Activated CD4-positive, CD25-positive, alpha-beta regulatory T cell treated with anti-CD3 and anti-CD28 coated beads, Interleukin-2, amount 50 U/mL, for 24 hours (primary cell): ENCODE measurements around the gene RRH.
"Not testable (repeated sequence)": the region's sequence is repeated elsewhere in the genome, so short reads cannot be mapped to it uniquely, and the experiment has no call there.

Source experiments
- ATAC-seq, 2 donors: fragments of 150-1000 bp; cut with Tn5 transposase; one replicate each; pipeline ENCODE4 v1.10.0; 2021; ENCODE audit warnings: mild to moderate bottlenecking in 1 of 2, moderate library complexity in 1 of 2

The RRH gene

DNA sequence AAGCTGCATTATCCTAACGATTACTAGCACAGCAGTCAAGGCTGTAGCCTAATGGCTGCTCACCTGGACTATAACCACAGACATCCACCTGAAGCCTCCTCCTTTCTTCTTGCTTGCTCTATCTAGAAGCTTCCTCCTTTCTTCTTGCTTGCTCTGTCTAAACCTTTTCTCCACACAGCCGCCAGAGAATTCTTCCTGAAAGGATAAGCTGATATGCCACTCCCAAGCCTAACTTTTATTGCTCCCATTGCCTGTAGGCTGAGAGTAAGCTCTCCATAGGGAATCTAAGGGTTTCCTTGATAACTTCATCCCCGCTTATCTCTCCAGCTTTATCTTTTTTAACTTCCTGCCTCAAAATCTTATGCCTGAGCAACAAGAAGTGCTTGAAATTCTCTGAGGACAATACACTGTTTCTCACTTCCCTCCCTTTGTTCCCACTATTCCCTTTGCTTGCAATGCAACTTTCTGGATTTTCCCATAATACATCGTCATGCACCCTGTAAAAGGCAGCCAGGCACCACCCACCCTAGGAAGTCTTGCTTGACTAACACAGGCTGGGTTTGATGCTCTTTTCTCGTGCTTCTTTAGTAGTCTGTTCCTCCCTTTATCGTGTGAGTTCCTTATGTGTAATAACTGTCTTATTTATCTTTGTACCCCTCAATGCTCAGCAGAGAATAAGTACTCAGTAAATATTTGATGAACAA lies 18.8 kb downstream of the RRH start:
- ATAC-seq, result no peak

DNA sequence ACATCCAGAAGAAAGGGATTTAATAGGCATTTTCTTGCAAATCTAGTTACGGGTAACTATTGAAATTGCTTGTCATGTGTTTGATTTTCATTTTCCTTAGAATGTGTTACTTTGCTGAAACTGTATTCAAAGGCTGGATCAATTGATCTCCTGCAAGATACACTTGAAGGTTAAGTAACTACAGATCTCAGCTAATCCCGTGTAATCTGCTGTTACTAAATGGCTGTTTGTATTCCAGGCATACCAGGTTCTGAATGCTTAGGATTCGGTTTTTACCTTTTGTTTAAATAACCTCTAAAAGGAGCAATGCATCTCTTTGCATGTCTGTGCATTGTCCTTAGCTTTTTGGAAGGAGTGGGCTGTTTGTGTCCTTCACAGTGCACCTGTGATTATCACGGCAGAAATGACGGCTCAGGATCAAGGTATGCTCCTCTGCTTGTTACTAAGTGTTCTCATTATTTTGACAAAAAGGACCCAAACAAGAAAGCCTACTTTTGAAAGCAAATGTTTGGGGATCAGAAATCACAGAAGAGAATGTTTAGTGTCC lies 20.2 kb downstream of the RRH start, which contains the start of gene LRIT3:
Gene LRIT3, plus strand, starts transcription at position 212 of the 547 bp plus-strand sequence. Its CDS starts 95 bp downstream, at position 307.
- ATAC-seq, result no peak

DNA sequence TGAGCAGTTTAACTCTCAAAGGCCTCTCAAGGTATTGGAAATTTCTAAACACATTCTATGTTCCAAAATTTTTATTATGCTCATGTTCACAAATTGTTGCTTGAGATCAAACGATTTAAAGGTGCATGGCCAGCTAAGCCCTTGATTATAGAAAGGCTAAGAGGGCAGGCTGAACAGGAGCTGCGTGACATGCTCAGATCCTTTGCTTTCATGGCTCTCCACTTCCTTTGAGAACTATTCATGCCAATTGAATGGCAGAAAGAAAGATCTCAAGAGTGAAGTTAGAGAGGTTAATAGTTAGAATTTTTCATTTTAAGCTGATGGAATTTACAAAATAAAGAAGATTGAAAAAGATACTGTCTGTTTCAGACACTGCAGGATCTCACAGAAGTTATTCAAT lies 20.7 kb downstream of the RRH start:
- no peak for ATAC-seq

DNA sequence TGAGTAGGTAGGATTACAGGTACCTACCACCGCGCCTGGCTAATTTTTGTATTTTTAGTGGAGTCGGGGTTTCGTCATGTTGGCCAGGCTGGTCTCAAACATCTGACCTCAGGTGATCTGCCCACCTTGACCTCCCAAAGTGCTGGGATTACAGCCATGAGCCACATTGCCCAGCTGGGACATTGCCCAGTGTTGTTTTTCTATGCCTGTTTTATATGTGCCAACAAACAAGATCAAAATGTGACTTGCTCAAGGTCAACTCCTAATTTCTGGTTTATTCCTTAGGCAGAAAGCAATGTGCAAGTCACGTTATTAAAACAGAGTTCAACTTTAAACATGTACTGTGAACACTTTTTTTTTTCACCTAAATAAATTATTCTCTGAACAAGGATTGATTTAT lies 22.8 kb downstream of the RRH start:
- no peak for ATAC-seq

DNA sequence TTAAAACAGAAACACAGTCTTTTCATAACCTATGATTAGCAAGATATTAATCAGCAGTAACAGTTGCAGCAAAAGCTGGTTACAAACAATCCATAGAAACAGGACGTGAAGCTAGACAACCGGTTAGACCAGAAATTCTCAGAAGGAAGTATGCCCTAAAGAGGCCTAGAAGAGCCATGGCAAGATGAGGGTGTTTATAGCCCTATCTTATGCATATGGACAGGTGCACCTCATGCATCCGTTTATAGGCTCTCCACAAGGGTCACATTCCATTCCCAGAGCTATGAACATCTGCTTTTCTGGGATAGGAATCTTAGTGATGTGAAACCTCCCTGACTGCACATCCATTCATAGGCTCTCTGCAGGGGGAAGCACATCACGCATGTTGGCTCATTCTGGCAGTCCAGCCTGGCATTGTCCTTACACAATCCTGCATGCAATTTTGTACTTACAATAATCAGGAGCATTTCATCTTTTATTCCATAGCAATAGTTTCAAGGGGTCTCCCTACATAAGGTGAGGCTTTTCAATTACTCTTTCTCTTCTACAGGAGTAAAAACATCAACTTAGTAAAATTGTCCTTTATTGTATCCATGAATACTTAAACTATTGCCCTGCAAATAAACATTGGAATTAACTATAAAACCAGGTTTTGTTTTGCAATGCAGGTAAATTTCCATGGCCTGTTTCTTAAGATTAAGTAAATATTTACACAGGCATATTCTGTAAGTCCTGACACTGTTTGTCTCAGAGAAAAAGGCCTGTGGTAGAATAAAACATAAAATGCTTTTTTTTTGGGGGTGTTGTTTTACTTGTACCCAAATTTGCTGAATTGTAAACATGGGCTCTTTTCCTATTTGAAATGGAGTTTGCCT lies 31.9 kb downstream of the RRH start:
- not testable (repeated sequence) for ATAC-seq

DNA sequence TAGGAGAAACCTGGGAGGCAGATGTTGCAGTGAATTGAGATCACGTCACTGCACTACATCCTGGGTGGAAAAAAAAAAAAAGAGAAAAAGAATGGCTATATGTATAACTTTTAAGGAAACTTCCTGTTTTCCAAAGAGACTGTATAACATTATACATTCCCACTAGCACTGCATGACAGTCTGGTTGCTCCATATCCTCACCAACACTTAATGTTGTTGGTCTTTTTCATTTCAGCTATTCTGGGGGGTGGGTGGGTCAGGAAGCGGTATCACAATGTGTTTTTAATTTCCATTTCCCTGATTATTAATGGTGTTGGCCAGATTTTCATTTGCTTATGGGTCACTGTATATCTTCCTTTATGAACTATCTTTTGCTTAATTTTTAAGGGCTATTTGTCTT lies 33.5 kb downstream of the RRH start:
- no peak for ATAC-seq

DNA sequence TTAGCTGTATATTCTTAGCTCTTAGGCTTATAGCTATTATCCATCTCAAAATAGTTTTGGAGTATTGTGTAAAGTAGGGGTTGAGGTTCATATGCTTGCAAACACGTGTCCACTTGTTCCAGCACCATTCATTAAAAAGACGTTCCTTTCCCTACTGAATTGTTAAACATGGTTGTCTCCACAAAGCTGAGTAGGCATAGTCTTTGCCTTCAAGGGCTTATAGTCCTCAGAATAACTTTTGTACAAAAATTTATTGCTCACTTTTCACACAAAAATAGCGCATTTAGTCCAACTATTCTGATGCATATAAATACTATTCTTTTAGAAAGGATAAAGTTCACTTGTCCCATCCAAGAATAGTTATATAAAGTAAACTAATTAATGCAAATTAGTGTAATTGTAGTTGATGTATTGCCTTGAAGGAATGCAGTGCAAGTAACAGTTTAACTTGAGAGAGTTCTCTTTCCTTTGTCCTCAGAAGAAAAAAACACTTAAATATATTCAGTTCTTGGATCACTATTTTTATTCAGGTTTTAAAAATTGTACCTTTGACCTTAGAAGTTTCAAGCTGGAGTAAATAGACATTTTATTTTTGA lies 34.2 kb downstream of the RRH start:
- ATAC-seq, result no peak

DNA sequence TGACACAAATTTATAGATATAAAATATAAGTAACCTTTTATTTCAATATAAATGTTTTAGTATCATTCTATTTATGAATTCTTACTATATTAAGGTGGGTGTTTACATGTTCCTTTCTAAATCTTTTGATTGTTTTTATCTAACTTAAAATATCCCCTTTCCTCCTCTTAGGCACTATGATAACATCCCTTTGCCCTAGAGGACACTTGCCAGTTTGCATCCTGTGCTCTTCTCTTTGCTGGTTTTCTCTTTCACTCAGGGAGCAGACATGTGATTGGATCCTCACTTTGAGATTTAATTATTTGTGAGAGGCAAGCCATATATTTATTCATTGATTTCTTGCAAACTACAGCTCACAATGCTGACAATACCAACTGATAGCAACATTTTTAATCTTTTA lies 36.4 kb downstream of the RRH start:
- no peak for ATAC-seq

DNA sequence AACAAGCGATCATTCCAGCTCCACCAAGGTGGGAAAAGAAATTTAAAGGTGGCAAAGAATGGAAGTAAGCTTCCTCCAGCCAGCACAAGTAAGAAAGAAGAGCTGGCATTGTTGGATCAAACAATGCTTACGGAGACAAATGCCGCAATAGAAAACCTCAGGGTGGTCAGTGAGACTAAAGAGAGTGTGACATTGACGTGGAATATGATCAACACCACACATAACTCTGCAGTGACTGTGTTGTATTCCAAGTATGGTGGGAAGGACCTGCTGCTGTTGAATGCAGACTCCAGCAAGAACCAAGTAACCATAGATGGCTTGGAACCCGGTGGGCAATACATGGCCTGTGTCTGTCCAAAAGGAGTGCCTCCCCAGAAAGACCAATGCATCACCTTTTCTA lies 42.3 kb downstream of the RRH start:
- no peak for ATAC-seq

DNA sequence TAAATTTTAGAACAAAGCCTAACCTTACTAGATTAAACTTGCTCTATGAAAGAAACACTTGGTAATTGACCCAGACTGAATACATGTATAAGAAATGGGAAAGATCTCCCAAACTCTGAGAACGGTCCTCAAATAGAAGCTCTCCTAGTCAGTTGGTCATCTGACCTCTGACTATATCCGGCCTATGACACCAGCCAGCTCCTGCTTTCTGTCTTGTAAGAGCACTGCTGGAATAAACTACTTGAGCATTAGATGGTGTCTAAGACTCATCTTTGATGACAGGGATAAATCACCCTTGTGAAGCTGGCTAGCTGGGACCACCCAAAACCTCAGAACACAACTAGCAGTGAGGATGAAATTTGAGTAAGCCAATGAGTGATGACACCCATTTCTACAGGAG lies 44.3 kb downstream of the RRH start:
- ATAC-seq, result no peak

DNA sequence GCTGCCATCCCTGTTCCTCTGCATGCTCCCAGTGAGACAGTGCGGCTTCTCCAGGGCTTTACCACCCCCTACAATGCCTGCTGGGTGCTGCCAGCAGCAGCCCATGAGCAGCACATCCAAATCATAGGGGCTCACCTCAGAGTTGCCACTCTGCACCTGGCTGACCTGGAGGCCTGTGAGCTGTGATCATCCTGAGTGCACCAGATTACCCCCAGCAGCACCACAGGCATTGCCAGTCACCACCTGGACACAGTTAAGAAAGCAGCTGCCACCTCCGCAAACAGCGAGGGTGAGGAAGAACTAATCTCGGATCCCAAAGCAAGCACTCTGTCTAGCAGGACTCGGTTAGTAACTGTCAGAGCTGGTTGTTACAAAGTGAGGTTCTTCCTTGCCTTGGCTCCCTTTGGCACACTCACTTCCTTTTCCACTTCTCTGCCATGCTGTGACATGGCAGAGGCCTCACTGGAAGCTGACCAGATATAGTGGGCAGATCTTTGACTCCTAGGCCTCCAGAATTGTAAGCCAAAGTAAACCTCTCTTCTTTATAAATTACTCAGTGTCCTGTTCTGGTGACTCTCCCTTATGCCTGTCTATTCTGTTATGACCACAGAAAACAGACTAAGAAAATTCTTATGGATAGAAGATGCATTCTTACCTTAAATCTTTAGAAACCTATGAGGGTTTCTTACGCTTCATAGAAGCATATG lies 45.3 kb downstream of the RRH start:
- no peak for ATAC-seq

DNA sequence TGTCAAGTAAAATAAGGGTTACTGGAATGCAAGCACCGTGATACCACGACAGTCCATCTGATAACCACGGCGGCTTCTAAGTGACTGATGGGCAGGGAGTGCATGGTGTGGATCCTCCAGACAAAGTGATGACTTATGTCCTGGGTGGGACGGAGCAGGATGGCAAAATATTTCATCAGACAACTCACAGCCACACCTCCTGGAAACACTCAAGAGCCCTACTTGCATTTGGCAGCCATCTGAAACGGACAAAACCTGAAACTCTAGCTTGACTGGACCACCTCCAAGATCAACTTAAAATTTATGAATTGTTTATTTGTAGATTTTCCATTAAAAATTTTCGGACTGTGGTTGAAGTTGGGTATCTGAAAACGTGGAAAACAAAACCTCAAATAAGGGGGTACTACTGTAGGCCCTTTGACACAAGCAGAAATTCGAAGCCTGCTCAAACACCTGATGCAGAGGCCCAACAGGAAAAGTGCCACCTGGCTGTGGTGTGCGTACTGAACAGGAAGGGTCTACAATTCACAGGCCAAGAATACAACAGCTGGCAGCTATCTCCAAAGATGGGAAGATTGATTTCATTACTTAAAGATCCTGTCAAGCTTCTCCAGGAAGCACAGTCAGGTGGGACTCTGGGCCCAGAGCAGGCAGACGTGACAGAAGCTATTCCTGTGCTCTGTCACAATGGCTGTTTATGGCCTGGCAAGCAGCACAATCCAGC lies 46.2 kb downstream of the RRH start:
- ATAC-seq, result no peak

DNA sequence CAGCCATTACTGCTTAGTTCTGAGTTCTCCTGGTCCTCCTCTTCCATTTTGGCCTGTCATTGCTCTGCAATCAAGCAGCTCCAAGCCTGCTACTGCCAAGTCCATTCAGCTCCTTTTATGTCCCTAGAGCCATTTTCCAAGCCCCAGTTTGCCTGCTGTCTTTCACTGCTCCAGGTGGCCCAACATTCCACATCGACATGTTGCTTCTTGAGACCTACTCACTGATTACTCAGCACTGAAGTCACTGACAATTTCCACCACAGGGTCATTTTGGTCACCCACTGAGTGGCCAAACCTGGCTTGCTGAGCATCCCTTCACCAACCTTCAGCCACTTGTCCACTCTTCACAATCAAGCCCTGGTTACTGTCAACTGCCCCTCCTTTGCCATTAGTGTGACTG lies 47.3 kb downstream of the RRH start:
- ATAC-seq, result no peak

DNA sequence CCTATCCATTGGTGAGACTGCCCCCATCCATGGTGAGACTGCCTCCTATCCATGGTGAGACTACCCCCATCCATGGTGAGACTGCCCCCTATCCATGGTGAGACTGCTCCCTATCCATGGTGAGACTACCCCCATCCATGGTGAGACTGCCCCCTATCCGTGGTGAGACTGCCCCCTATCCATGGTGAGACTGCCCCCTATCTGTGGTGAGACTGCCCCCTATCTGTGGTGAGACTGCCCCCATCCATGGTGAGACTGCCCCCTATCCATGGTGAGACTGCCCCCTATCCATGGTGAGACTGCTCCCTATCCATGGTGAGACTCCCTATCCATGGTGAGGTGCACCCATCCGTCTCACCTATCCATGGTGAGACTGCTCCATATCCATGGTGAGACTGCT lies 47.8 kb downstream of the RRH start:
- ATAC-seq, result not testable (repeated sequence)

DNA sequence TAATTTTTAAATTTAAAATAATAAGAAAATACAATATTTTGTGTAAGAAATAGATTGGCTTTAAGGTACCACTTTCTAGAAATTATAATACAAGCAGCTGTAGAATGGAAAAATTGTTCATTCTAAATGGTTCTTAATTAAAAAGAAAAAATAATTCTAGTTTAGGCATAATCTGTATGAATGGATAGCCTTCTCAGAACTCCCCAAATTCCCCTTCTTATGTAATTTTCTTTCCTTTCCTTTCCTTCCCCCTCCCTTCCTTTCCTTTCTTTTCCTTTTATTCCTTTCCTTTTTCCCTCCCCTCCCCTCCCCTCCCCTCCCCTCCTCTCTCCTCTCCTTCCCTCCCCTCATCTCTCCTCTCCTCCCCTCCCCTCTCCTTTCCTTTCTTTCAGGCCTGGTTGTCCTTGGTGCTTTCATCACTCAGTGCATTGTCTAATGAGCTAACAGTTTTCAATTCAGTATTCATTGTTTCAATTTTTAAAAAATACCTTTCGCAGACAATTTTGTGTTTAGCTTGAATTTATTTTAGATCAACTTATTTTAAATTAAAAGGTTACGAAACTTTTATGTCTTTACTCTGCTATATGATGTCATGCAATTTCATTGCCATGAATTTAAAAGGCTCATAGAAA lies 49.0 kb downstream of the RRH start:
- ATAC-seq, result no peak

DNA sequence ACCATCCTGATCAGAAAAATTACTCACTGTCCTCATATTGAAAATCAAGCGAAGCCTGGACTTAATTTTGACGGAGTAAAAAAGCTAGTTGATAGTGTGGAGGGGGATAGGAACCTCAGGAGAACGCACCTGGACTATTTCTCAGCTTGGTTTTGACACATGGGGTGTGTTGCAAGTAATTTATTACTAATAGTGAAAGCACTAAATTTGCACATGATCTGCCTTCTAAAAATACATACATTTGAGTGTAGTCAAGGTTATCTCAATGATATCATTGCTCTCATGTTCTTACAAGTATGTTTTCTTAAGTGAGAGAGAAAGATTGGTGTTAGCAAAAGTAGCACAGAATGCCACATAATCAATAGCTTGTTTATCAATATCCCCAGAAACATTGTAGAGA lies 49.6 kb downstream of the RRH start:
- ATAC-seq, result no peak

DNA sequence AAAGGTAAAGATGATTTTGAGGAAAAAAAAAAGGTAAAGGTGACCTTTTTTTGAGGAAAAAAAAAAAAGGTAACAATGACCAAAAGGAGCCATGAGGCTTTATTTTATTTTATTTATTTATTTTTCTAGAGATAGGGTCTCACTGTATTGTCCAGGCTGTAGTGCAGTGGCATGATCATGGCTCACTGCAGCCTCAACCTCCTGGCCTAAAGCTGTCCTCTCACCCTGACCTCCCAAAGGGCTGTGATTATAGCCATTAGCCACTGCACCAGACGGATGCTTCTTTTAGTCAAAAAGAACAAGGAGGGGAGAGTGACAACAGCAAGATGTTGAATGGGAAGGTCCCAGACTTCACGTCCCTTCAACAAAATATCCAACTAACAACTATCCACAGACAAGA lies 50.6 kb downstream of the RRH start:
- ATAC-seq, result no peak

DNA sequence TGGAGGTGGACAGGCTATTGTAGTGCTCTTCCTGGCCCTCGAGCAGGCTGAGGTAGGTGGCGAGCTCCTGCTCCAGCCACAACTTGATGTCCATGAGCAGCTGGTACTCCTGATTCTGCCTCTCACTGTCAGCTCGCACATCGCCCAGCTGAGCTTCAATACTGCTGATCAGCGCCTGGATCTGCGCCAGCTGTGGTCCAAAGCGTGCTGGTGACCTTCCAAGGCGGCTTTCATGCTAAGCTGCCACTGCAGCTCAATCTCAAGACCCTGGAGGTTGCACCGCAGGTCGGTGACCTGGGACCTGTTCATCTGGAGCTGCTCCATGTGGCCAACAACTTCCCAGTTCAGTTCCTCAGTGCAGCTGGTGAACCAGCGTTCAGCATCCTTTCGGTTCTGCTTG lies 51.3 kb downstream of the RRH start:
- ATAC-seq, result no peak

DNA sequence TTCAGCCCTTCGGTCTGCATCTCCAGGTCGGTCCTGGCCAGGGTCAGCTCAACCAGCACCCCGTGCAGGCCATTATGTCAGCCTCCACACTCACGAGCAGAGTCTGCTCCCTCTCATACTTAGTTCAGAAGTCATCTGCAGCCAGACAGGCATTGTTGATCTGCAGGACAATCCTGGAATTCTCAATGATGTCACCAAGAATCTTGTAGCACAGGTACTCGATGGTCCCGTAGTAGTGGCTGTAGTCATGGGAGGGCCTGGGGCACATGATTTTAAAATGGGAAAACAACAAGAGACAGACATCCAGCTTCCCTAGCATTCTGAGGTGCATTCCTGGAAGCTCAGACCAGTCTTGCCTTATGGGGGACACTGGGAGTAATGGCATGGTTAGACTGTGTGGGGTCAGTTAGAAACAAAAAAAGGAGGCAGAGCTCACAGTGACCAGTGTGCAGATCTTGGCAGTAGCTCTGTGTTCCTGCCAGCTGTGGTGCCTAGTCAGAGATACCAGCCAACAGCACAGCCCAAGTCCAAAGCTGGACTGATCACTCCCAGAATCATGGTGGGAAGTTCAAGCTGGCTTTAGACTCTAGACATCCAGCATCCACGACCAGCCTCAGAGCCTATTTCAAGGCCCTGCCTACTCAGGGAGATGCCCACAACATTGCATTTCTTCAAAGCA lies 52.0 kb downstream of the RRH start:
- no peak for ATAC-seq

DNA sequence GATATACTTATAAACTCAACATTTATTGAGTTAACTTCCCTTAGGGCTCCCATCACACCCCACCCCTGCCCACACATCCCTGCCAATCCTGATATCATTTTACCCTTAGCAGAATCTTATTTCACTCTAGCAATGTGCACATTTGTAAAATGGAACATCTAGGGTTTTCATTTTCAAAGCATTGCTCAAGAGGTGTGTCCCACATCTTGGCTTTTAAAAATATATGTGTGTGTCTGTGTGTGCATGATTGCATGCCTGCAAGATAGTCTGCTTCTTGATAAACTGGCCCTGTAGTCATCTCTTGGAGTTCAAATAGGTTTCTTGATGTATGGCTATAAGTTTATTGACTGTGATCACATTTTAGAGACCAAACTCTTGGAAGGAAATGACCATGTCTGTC lies 58.5 kb downstream of the RRH start:
- ATAC-seq, result no peak

DNA sequence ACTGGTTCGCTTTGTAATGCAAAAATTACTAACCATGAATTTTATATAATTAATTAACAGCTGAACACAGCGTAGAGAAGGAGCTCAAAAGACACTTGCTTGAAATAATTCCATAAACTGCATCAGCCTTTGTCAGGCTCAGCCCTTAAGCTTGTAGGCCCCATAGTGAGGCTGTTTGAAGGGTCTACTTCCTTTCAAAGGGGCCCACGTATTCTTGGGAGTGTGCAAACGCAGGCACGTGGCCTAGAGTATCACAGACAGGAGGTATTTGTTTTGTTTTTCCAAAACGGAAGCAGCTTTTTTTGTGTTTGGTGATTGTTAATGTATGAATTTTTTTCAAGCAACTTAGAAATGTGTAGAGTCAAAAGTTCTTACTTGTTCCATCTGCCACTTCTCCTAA lies 59.3 kb downstream of the RRH start:
- ATAC-seq, result no peak
